Umbilical cord (tissue), 2 donors: Measurements from ENCODE around the gene C16orf90. TPM values are rescaled to one million over a fixed set of nuclear protein-coding genes. Genes with fewer than 3 reads are reported as not detected.
"Not testable (repeated sequence)": the region's sequence is repeated elsewhere in the genome, so short reads cannot be mapped to it uniquely, and the experiment has no call there.

Source experiments
- DNase-seq: peaks from one replicate; pipeline ENCODE4 v3.0.0-alpha.2; 2015; ENCODE audit warnings: low spot score
- total RNA-seq: library from RNA; depleted of rRNA; stranded (reverse); fragments of >200 nt; gene quantifications from one replicate; pipeline ENCODE4 v1.2.3, GENCODE V29; 2014; ENCODE audit warnings: low replicate concordance; ENCODE audit not compliant: insufficient read depth

The C16orf90 gene
- total RNA-seq, 1 donor from 2014 or later: not detected

- no peak for DNase-seq
Measured at GRCh38 chr16:3485097-3485745, 10.1 kb downstream of the C16orf90 start.

GRCh38 chr16:3484318-3485096 lies 10.8 kb downstream of the C16orf90 start:
- DNase-seq: no peak

GRCh38 chr16:3482659-3483241 lies 12.5 kb downstream of the C16orf90 start:
- no peak for DNase-seq

GRCh38 chr16:3481696-3482658 lies 13.3 kb downstream of the C16orf90 start:
- DNase-seq: no peak

GRCh38 chr16:3480901-3481695 lies 14.2 kb downstream of the C16orf90 start:
- DNase-seq: no peak

GRCh38 chr16:3479654-3480216 lies 15.6 kb downstream of the C16orf90 start:
- no peak for DNase-seq

- DNase-seq: no peak
Measured at GRCh38 chr16:3478242-3478925, 16.9 kb downstream of the C16orf90 start.

GRCh38 chr16:3476409-3476808 lies 18.9 kb downstream of the C16orf90 start:
- DNase-seq: no peak

GRCh38 chr16:3475604-3476375 lies 19.5 kb downstream of the C16orf90 start:
- no peak for DNase-seq

GRCh38 chr16:3474870-3475269 lies 20.4 kb downstream of the C16orf90 start:
- DNase-seq: not testable (repeated sequence)

GRCh38 chr16:3474136-3474779 lies 21.0 kb downstream of the C16orf90 start:
- no peak for DNase-seq

- DNase-seq: not testable (repeated sequence)
Measured at GRCh38 chr16:3473596-3473943, 21.7 kb downstream of the C16orf90 start.

GRCh38 chr16:3472878-3473595 lies 22.3 kb downstream of the C16orf90 start:
- DNase-seq: no peak

- no peak for DNase-seq
Measured at GRCh38 chr16:3471518-3472176, 23.6 kb downstream of the C16orf90 start.

GRCh38 chr16:3470723-3471122 lies 24.6 kb downstream of the C16orf90 start:
- no peak for DNase-seq

GRCh38 chr16:3469736-3470135 lies 25.6 kb downstream of the C16orf90 start:
- DNase-seq: no peak

GRCh38 chr16:3468501-3468900 lies 26.8 kb downstream of the C16orf90 start:
- no peak for DNase-seq
